ENCODE data around the gene CASP3.
A peak's percentile ranks its signal among the peaks of the same experiment; 100 is the strongest.

CASP3 gene

GRCh38 chr4:184648054-184648312 is 1.3 kb downstream of the CASP3 start:
- Histone ChIP-seq H3K4me1 (ENCODE audit: control insufficient read depth, insufficient read depth, low read length) (peaks cover 21% of the 10 kb centered on the region), H3K9me3 (ENCODE audit: control insufficient read depth in 2 of 2, low read length in 2 of 2) (no peaks in the 10 kb centered on the region), H3K27ac (ENCODE audit: low read length) (peak overlapping the region; percentile 90), H3K27me3 (ENCODE audit: control insufficient read depth in 1 of 2, insufficient read depth in 2 of 2, low read length in 2 of 2) (no peaks in the 10 kb centered on the region), H3K9ac (ENCODE audit: low read length in 2 of 2) (peak overlapping the region; percentile 85 to 86), H3K4me3 (ENCODE audit: low read length in 2 of 2) (peak overlapping the region; percentile 86 to 93), H3K36me3 (ENCODE audit: control insufficient read depth in 2 of 2, insufficient read depth in 2 of 2, low read length in 2 of 2) (peaks cover 0 to 2% of the 10 kb centered on the region in 2 donors)

GRCh38 chr4:184647266-184648053 is 1.8 kb downstream of the CASP3 start:
- Histone ChIP-seq H3K36me3 (ENCODE audit: control insufficient read depth in 2 of 2, insufficient read depth in 2 of 2, low read length in 2 of 2) (peaks cover 0 to 2% of the 10 kb centered on the region in 2 donors), H3K9me3 (ENCODE audit: control insufficient read depth in 2 of 2, low read length in 2 of 2) (no peaks in the 10 kb centered on the region), H3K27ac (ENCODE audit: low read length) (peak overlapping the region; percentile 90), H3K9ac (ENCODE audit: low read length in 2 of 2) (peak overlapping the region; percentile 85 to 86), H3K27me3 (ENCODE audit: control insufficient read depth in 1 of 2, insufficient read depth in 2 of 2, low read length in 2 of 2) (no peaks in the 10 kb centered on the region), H3K4me3 (ENCODE audit: low read length in 2 of 2) (peak overlapping the region; percentile 86 to 93), H3K4me1 (ENCODE audit: control insufficient read depth, insufficient read depth, low read length) (peaks cover 21% of the 10 kb centered on the region)

- H3K36me3 ChIP-seq (ENCODE audit: control insufficient read depth in 2 of 2, insufficient read depth in 2 of 2, low read length in 2 of 2), result peaks cover 0 to 2% of the 10 kb centered on the region in 2 donors
- no peak overlapping the region for H3K27ac ChIP-seq (ENCODE audit: low read length)
- H3K27me3 ChIP-seq (ENCODE audit: control insufficient read depth in 1 of 2, insufficient read depth in 2 of 2, low read length in 2 of 2), result no peaks in the 10 kb centered on the region
- peaks cover 21% of the 10 kb centered on the region for H3K4me1 ChIP-seq (ENCODE audit: control insufficient read depth, insufficient read depth, low read length)
- H3K9ac ChIP-seq (ENCODE audit: low read length in 2 of 2), result no peak overlapping the region
- H3K4me3 ChIP-seq (ENCODE audit: low read length in 2 of 2), result no peak overlapping the region
- no peaks in the 10 kb centered on the region for H3K9me3 ChIP-seq (ENCODE audit: control insufficient read depth in 2 of 2, low read length in 2 of 2)
These were observed 3.2 kb downstream of the CASP3 start for GRCh38 chr4:184645904-184646610.

- H3K4me3 ChIP-seq (ENCODE audit: low read length in 2 of 2), result no peak overlapping the region
- H3K9me3 ChIP-seq (ENCODE audit: control insufficient read depth in 2 of 2, low read length in 2 of 2), result no peaks in the 10 kb centered on the region
- peaks cover 14% of the 10 kb centered on the region for H3K4me1 ChIP-seq (ENCODE audit: control insufficient read depth, insufficient read depth, low read length)
- no peaks in the 10 kb centered on the region for H3K27me3 ChIP-seq (ENCODE audit: control insufficient read depth in 1 of 2, insufficient read depth in 2 of 2, low read length in 2 of 2)
- no peak overlapping the region for H3K27ac ChIP-seq (ENCODE audit: low read length)
- H3K36me3 ChIP-seq (ENCODE audit: control insufficient read depth in 2 of 2, insufficient read depth in 2 of 2, low read length in 2 of 2), result peaks cover 0 to 2% of the 10 kb centered on the region in 2 donors
- peak overlapping the region in 1 of 2 donors; percentile 17 for H3K9ac ChIP-seq (ENCODE audit: low read length in 2 of 2)
These were observed 4.5 kb downstream of the CASP3 start for GRCh38 chr4:184644553-184645307.

GRCh38 chr4:184643731-184644130 is 5.5 kb downstream of the CASP3 start:
- Histone ChIP-seq H3K9ac (ENCODE audit: low read length in 2 of 2) (no peak overlapping the region), H3K4me1 (ENCODE audit: control insufficient read depth, insufficient read depth, low read length) (peaks cover 14% of the 10 kb centered on the region), H3K27me3 (ENCODE audit: control insufficient read depth in 1 of 2, insufficient read depth in 2 of 2, low read length in 2 of 2) (no peaks in the 10 kb centered on the region), H3K4me3 (ENCODE audit: low read length in 2 of 2) (no peak overlapping the region), H3K27ac (ENCODE audit: low read length) (no peak overlapping the region), H3K36me3 (ENCODE audit: control insufficient read depth in 2 of 2, insufficient read depth in 2 of 2, low read length in 2 of 2) (peaks cover 0 to 2% of the 10 kb centered on the region in 2 donors), H3K9me3 (ENCODE audit: control insufficient read depth in 2 of 2, low read length in 2 of 2) (no peaks in the 10 kb centered on the region)

GRCh38 chr4:184641451-184641850 is 7.8 kb downstream of the CASP3 start:
- Histone ChIP-seq H3K36me3 (ENCODE audit: control insufficient read depth in 2 of 2, insufficient read depth in 2 of 2, low read length in 2 of 2) (peaks cover 10 to 16% of the 10 kb centered on the region in 2 donors), H3K27me3 (ENCODE audit: control insufficient read depth in 1 of 2, insufficient read depth in 2 of 2, low read length in 2 of 2) (no peaks in the 10 kb centered on the region), H3K27ac (ENCODE audit: low read length) (no peak overlapping the region), H3K9me3 (ENCODE audit: control insufficient read depth in 2 of 2, low read length in 2 of 2) (no peaks in the 10 kb centered on the region), H3K4me3 (ENCODE audit: low read length in 2 of 2) (no peak overlapping the region), H3K9ac (ENCODE audit: low read length in 2 of 2) (no peak overlapping the region), H3K4me1 (ENCODE audit: control insufficient read depth, insufficient read depth, low read length) (no peaks in the 10 kb centered on the region)

GRCh38 chr4:184641022-184641421 is 8.2 kb downstream of the CASP3 start:
- no peaks in the 10 kb centered on the region for H3K9me3 ChIP-seq (ENCODE audit: control insufficient read depth in 2 of 2, low read length in 2 of 2)
- peaks cover 10 to 16% of the 10 kb centered on the region in 2 donors for H3K36me3 ChIP-seq (ENCODE audit: control insufficient read depth in 2 of 2, insufficient read depth in 2 of 2, low read length in 2 of 2)
- no peak overlapping the region for H3K4me3 ChIP-seq (ENCODE audit: low read length in 2 of 2)
- H3K27ac ChIP-seq (ENCODE audit: low read length), result no peak overlapping the region
- H3K9ac ChIP-seq (ENCODE audit: low read length in 2 of 2), result no peak overlapping the region
- no peaks in the 10 kb centered on the region for H3K27me3 ChIP-seq (ENCODE audit: control insufficient read depth in 1 of 2, insufficient read depth in 2 of 2, low read length in 2 of 2)
- H3K4me1 ChIP-seq (ENCODE audit: control insufficient read depth, insufficient read depth, low read length), result no peaks in the 10 kb centered on the region

- Histone ChIP-seq H3K27ac (ENCODE audit: low read length) (no peak overlapping the region), H3K27me3 (ENCODE audit: control insufficient read depth in 1 of 2, insufficient read depth in 2 of 2, low read length in 2 of 2) (no peaks in the 10 kb centered on the region), H3K9ac (ENCODE audit: low read length in 2 of 2) (no peak overlapping the region), H3K9me3 (ENCODE audit: control insufficient read depth in 2 of 2, low read length in 2 of 2) (no peaks in the 10 kb centered on the region), H3K4me1 (ENCODE audit: control insufficient read depth, insufficient read depth, low read length) (no peaks in the 10 kb centered on the region), H3K4me3 (ENCODE audit: low read length in 2 of 2) (no peak overlapping the region), H3K36me3 (ENCODE audit: control insufficient read depth in 2 of 2, insufficient read depth in 2 of 2, low read length in 2 of 2) (peaks cover 20 to 24% of the 10 kb centered on the region in 2 donors)
These were observed 12.3 kb downstream of the CASP3 start for GRCh38 chr4:184636897-184637296.

- no peak overlapping the region for H3K9ac ChIP-seq (ENCODE audit: low read length in 2 of 2)
- no peaks in the 10 kb centered on the region for H3K27me3 ChIP-seq (ENCODE audit: control insufficient read depth in 1 of 2, insufficient read depth in 2 of 2, low read length in 2 of 2)
- peaks cover 20 to 27% of the 10 kb centered on the region in 2 donors for H3K36me3 ChIP-seq (ENCODE audit: control insufficient read depth in 2 of 2, insufficient read depth in 2 of 2, low read length in 2 of 2)
- H3K4me3 ChIP-seq (ENCODE audit: low read length in 2 of 2), result no peak overlapping the region
- H3K27ac ChIP-seq (ENCODE audit: low read length), result no peak overlapping the region
- H3K9me3 ChIP-seq (ENCODE audit: control insufficient read depth in 2 of 2, low read length in 2 of 2), result no peaks in the 10 kb centered on the region
- H3K4me1 ChIP-seq (ENCODE audit: control insufficient read depth, insufficient read depth, low read length), result no peaks in the 10 kb centered on the region
These were observed 13.1 kb downstream of the CASP3 start for GRCh38 chr4:184636144-184636543.

- Histone ChIP-seq H3K27ac (ENCODE audit: low read length) (no peak overlapping the region), H3K9ac (ENCODE audit: low read length in 2 of 2) (no peak overlapping the region), H3K36me3 (ENCODE audit: control insufficient read depth in 2 of 2, insufficient read depth in 2 of 2, low read length in 2 of 2) (peaks cover 22 to 32% of the 10 kb centered on the region in 2 donors), H3K4me3 (ENCODE audit: low read length in 2 of 2) (no peak overlapping the region), H3K9me3 (ENCODE audit: control insufficient read depth in 2 of 2, low read length in 2 of 2) (no peaks in the 10 kb centered on the region), H3K4me1 (ENCODE audit: control insufficient read depth, insufficient read depth, low read length) (no peaks in the 10 kb centered on the region), H3K27me3 (ENCODE audit: control insufficient read depth in 1 of 2, insufficient read depth in 2 of 2, low read length in 2 of 2) (no peaks in the 10 kb centered on the region)
These were observed 13.9 kb downstream of the CASP3 start for GRCh38 chr4:184635381-184635780.
